Pancreas (tissue), 10 donors: ENCODE measurements around the gene SUSD3. TPM values are rescaled to one million over a fixed set of nuclear protein-coding genes. Genes with fewer than 3 reads are reported as not detected.

Source experiments
- ATAC-seq, 4 donors: fragments of 200-7000 bp; cut with Tn5 transposase; one replicate each; pipeline versions ENCODE4 v1.8.0 to v1.9.1; 2020; ENCODE audit warnings: mild to moderate bottlenecking in 4 of 4, moderate library complexity in 4 of 4
- DNase-seq, 6 donors: peaks; one replicate each; pipeline ENCODE4 v3.0.0-alpha.2; 2020
- FAIRE-seq: peaks from 2 replicates; lab custom pipeline; 2012; peaks lifted over from hg19 to GRCh38; lab: Jason Lieb, UNC
- H3K27ac ChIP-seq, 4 donors: fragments of 200-600 bp; sonication (generic); 1 replicate in 3 of 4; 2 replicates in 1 of 4; pipeline versions ENCODE4 v1.5.0 to v1.8.0; 2020
- H3K27me3 ChIP-seq, 4 donors: fragments of 200-600 bp; one replicate each; pipeline ENCODE4 v1.8.0; 2021
- H3K36me3 ChIP-seq, 3 donors: fragments of 200-600 bp; sonication (generic) in 1 of 3; one replicate each; pipeline versions ENCODE4 v1.5.0 to v1.8.0; 2020 to 2021
- H3K4me1 ChIP-seq, 3 donors: fragments of 200-600 bp; one replicate each; pipeline ENCODE4 v1.8.0; 2021
- H3K4me3 ChIP-seq, 4 donors: fragments of 200-600 bp; sonication (generic) in 2 of 4; one replicate each; pipeline versions ENCODE4 v1.5.0 to v1.8.0; 2020 to 2021
- H3K9me3 ChIP-seq, 4 donors: fragments of 200-600 bp; one replicate each; pipeline ENCODE4 v1.8.0; 2021
- CTCF ChIP-seq, 4 donors: fragments of 200-600 bp; sonication (generic) in 3 of 4; IDR thresholded peaks; one replicate each; pipeline versions ENCODE4 v1.5.0 to v1.8.0; 2021; ENCODE audit warnings: antibody characterized with exemption in 4 of 4
- WGBS, 2 donors: extraction: QIAGEN DNeasy Blood & Tissue Kit; methylation state at CpG; one replicate each; pipeline ENCODE4 v1.1.7; 2013; 5-methylcytosine and 5-hydroxymethylcytosine counted together
- intact Hi-C, 3 donors: fragments of 100-400 bp; cut with DNase I; formaldehyde crosslinking; loops; one replicate each; pipeline versions ENCODE4 v1.11.1 to v1.14.2; 2022
- polyA plus RNA-seq, 2 donors: library from polyadenylated mRNA; stranded (reverse); fragments of 200-250 nt; gene quantifications; one replicate each; pipeline ENCODE4 v1.2.3, GENCODE V29; 2013
- total RNA-seq, 6 donors: library from RNA; stranded (reverse); fragmentation: NEBNext Ultra II Directional in 4 of 6; extraction: Animal tissue kit (Norgen Biotek cat#: 25700) in 4 of 6; gene quantifications; one replicate each; pipeline versions ENCODE4 v1.2.1 to v1.2.4, GENCODE V29; 2021 to 2023
- donor health status: healthy with polysubstance abuse.
- donor health status: DM: no; HTN: no; CAD: no; lungs with moderate emphysema.
- donor health status: DM: no; HTN: no; CAD: no.
- donor health status: control.
- donor health status: control.
- donor health status: Bipolar disorder and iron deficiency.
- donor health status: DM: yes; HTN: yes; CAD: no.
- donor health status: DM: no; HTN: no; CAD: no.
- donor health status: DM: no; HTN: no; CAD: no.
- donor health status: DM: yes; HTN: yes; CAD: no.

SUSD3 gene
- total and polyA plus RNA-seq, 8 donors, result 0.16 to 2.8 (median 0.80) TPM

GRCh38 chr9:93024986-93025630 is 33.4 kb upstream of the SUSD3 start:
- DNase-seq (peak in 1 of 6 donors; percentile 35), ATAC-seq (no peak), FAIRE-seq (no peak)
- Histone ChIP-seq H3K9me3 (no peaks in the 10 kb centered on the region), H3K27me3 (no peaks in the 10 kb centered on the region), H3K36me3 (no peaks in the 10 kb centered on the region), H3K27ac (no peak overlapping the region), H3K4me1 (no peaks in the 10 kb centered on the region), H3K4me3 (no peak overlapping the region)
- TF ChIP-seq CTCF (IDR thresholded peaks at IDR 0.05), result no peak
- 79 to 88% methylated on average over 11 of the region's 11 CpGs for WGBS, 2 donors
- intact Hi-C loops, result no loop called here

GRCh38 chr9:93025736-93026135 is 32.8 kb upstream of the SUSD3 start:
- 67 to 79% methylated on average over 8 of the region's 8 CpGs for WGBS, 2 donors
- no peak for FAIRE-seq
- H3K4me3 ChIP-seq, result no peak overlapping the region
- H3K9me3 ChIP-seq, result no peaks in the 10 kb centered on the region
- no peaks in the 10 kb centered on the region for H3K27me3 ChIP-seq
- no peaks in the 10 kb centered on the region for H3K36me3 ChIP-seq
- no peak for TF ChIP-seq CTCF (IDR thresholded peaks at IDR 0.05)
- no peak for ATAC-seq
- peak in 1 of 6 donors; percentile 28 for DNase-seq
- H3K4me1 ChIP-seq, result no peaks in the 10 kb centered on the region
- no peak overlapping the region for H3K27ac ChIP-seq
- intact Hi-C loops, result no loop called here

GRCh38 chr9:93026640-93027039 is 31.9 kb upstream of the SUSD3 start:
- no peak for TF ChIP-seq CTCF (IDR thresholded peaks at IDR 0.05)
- peak in 1 of 6 donors; percentile 49 for DNase-seq

GRCh38 chr9:93027750-93028149 is 30.8 kb upstream of the SUSD3 start:
- intact Hi-C loops, result no loop called here
- ATAC-seq, result no peak

More at GRCh38 chr9:93026640-93027039, 31.9 kb upstream of the SUSD3 start:
- WGBS, 2 donors, result 87 to 88% methylated on average over 7 of the region's 7 CpGs
- H3K36me3 ChIP-seq, result no peaks in the 10 kb centered on the region
- no peak overlapping the region for H3K4me3 ChIP-seq
- FAIRE-seq (no peak), ATAC-seq (no peak)
- no peaks in the 10 kb centered on the region for H3K27me3 ChIP-seq
- no peak overlapping the region for H3K27ac ChIP-seq
- intact Hi-C loops, result no loop called here
- H3K9me3 ChIP-seq, result no peaks in the 10 kb centered on the region
- no peaks in the 10 kb centered on the region for H3K4me1 ChIP-seq

More at GRCh38 chr9:93027750-93028149, 30.8 kb upstream of the SUSD3 start:
- no peak for FAIRE-seq
- WGBS, 2 donors, result 86 to 93% methylated on average over 10 of the region's 10 CpGs
- no peaks in the 10 kb centered on the region for H3K4me1 ChIP-seq
- no peak overlapping the region for H3K27ac ChIP-seq
- H3K36me3 ChIP-seq, result no peaks in the 10 kb centered on the region
- no peak for TF ChIP-seq CTCF (IDR thresholded peaks at IDR 0.05)
- no peaks in the 10 kb centered on the region for H3K27me3 ChIP-seq
- no peak for DNase-seq
- H3K4me3 ChIP-seq, result no peak overlapping the region
- no peaks in the 10 kb centered on the region for H3K9me3 ChIP-seq
